ENCODE results near the gene NAP1L1.
A peak's percentile ranks its signal among the peaks of the same experiment; 100 is the strongest.

NAP1L1 gene

GRCh38 chr12:76083246-76083903 lies 1.1 kb downstream of the NAP1L1 start:
- no peak for DNase-seq

- no peak for DNase-seq
Measured at GRCh38 chr12:76081909-76082308, 2.6 kb downstream of the NAP1L1 start.

- DNase-seq = peak; percentile 20
Measured at GRCh38 chr12:76080729-76081415, 3.6 kb downstream of the NAP1L1 start.

GRCh38 chr12:76080017-76080728 lies 4.3 kb downstream of the NAP1L1 start:
- no peak for DNase-seq

GRCh38 chr12:76078748-76079147 lies 5.7 kb downstream of the NAP1L1 start:
- DNase-seq = no peak

GRCh38 chr12:76075448-76075847 lies 9.0 kb downstream of the NAP1L1 start:
- DNase-seq = no peak

GRCh38 chr12:76074701-76075336 lies 9.7 kb downstream of the NAP1L1 start:
- DNase-seq = no peak

GRCh38 chr12:76073561-76073960 lies 10.9 kb downstream of the NAP1L1 start:
- DNase-seq = no peak

GRCh38 chr12:76072568-76072967 lies 11.9 kb downstream of the NAP1L1 start:
- DNase-seq = no peak

- no peak for DNase-seq
Measured at GRCh38 chr12:76069339-76069738, 15.1 kb downstream of the NAP1L1 start.

GRCh38 chr12:76065917-76066316 lies 18.6 kb downstream of the NAP1L1 start:
- no peak for DNase-seq

GRCh38 chr12:76064904-76065303 lies 19.6 kb downstream of the NAP1L1 start:
- no peak for DNase-seq

- no peak for DNase-seq
Measured at GRCh38 chr12:76060111-76060510, 24.4 kb downstream of the NAP1L1 start.

- no peak for DNase-seq
Measured at GRCh38 chr12:76057326-76057725, 27.2 kb downstream of the NAP1L1 start.

GRCh38 chr12:76055393-76055792 lies 29.1 kb downstream of the NAP1L1 start:
- DNase-seq = no peak

GRCh38 chr12:76049575-76050251 lies 34.8 kb downstream of the NAP1L1 start:
- no peak for DNase-seq

GRCh38 chr12:76047742-76048141 lies 36.7 kb downstream of the NAP1L1 start:
- no peak for DNase-seq

GRCh38 chr12:76047060-76047459 lies 37.4 kb downstream of the NAP1L1 start:
- no peak for DNase-seq

- no peak for DNase-seq
Measured at GRCh38 chr12:76043377-76043776, 41.1 kb downstream of the NAP1L1 start.

GRCh38 chr12:76042147-76042546 lies 42.3 kb downstream of the NAP1L1 start:
- DNase-seq = no peak

GRCh38 chr12:76041406-76041805 lies 43.1 kb downstream of the NAP1L1 start:
- no peak for DNase-seq

GRCh38 chr12:76040461-76040860 lies 44.0 kb downstream of the NAP1L1 start:
- DNase-seq = no peak

- DNase-seq = no peak
Measured at GRCh38 chr12:76038176-76038575, 46.3 kb downstream of the NAP1L1 start.

Measured in activated naive CD4-positive, alpha-beta T cell treated with anti-CD3 and anti-CD28 coated beads, Interleukin-2, amount 50 U/mL, for 16 hours (primary cell).